HEK293T (cell line): ENCODE results near the gene GRAMD2A.

Experiments used
- CTCF ChIA-PET: fragments of 350-600 bp; formaldehyde crosslinking; extraction: SDS; loops from one replicate; lab custom pipeline; 2021; ENCODE audit warnings: antibody characterized with exemption, inconsistent platforms; lab: Yijun Ruan, JAX
- POLR2A ChIA-PET: fragments of 350-600 bp; formaldehyde crosslinking; extraction: SDS; loops from one replicate; lab custom pipeline; 2020; ENCODE audit warnings: antibody characterized with exemption, inconsistent platforms; lab: Yijun Ruan, JAX
- DNase-seq: peaks from one replicate; pipeline ENCODE4 v3.0.0; 2012; ENCODE audit warnings: mixed read lengths; ENCODE audit errors: extremely low spot score
- ARNT ChIP-seq: fragments of 450-650 bp; IDR thresholded peaks from 2 replicates; pipeline ENCODE4 v1.6.1; 2017; ENCODE audit warnings: mild to moderate bottlenecking
- BHLHE40 ChIP-seq: fragments of 450-650 bp; IDR thresholded peaks from 2 replicates; pipeline ENCODE4 v1.6.1; 2016; ENCODE audit warnings: mild to moderate bottlenecking, moderate library complexity, borderline replicate concordance
- CTBP1 ChIP-seq: fragments of 450-650 bp; IDR thresholded peaks from 2 replicates; pipeline ENCODE4 v1.6.1; 2016; ENCODE audit warnings: borderline replicate concordance
- ELF4 ChIP-seq: fragments of 450-650 bp; IDR thresholded peaks from 2 replicates; pipeline ENCODE4 v1.6.1; 2017; ENCODE audit warnings: antibody characterized with exemption
- FOXA1 ChIP-seq: fragments of 450-650 bp; IDR thresholded peaks from 2 replicates; pipeline ENCODE4 v1.6.1; 2016; ENCODE audit warnings: mild to moderate bottlenecking
- FOXK2 ChIP-seq: fragments of 450-650 bp; IDR thresholded peaks from 2 replicates; pipeline ENCODE4 v1.6.1; 2016; ENCODE audit warnings: mild to moderate bottlenecking
- FOXM1 ChIP-seq: fragments of 450-650 bp; IDR thresholded peaks from 2 replicates; pipeline ENCODE4 v1.6.1; 2017; ENCODE audit warnings: mild to moderate bottlenecking, borderline replicate concordance
- HDGF ChIP-seq: fragments of 450-650 bp; IDR thresholded peaks from 2 replicates; pipeline ENCODE4 v1.6.1; 2017; ENCODE audit warnings: antibody characterized with exemption, borderline replicate concordance
- L3MBTL2 ChIP-seq: fragments of 450-650 bp; conservative IDR thresholded peaks from 2 replicates; pipeline ENCODE4 v1.6.1; 2016; ENCODE audit warnings: mild to moderate bottlenecking
- LEF1 ChIP-seq: fragments of 450-650 bp; IDR thresholded peaks from 2 replicates; pipeline ENCODE4 v1.6.1; 2017; ENCODE audit warnings: mild to moderate bottlenecking, borderline replicate concordance
- NFRKB ChIP-seq: fragments of 450-650 bp; IDR thresholded peaks from 2 replicates; pipeline ENCODE4 v1.6.1; 2016; ENCODE audit warnings: mild to moderate bottlenecking, moderate library complexity
- PKNOX1 ChIP-seq: fragments of 450-650 bp; IDR thresholded peaks from 2 replicates; pipeline ENCODE4 v1.6.1; 2016
- SP1 ChIP-seq: fragments of 450-650 bp; IDR thresholded peaks from 2 replicates; pipeline ENCODE4 v1.6.1; 2017
- SUZ12 ChIP-seq: fragments of 450-650 bp; IDR thresholded peaks from 2 replicates; pipeline ENCODE4 v1.6.1; 2016; ENCODE audit warnings: mild to moderate bottlenecking
- TARDBP ChIP-seq: fragments of 450-650 bp; IDR thresholded peaks from 2 replicates; pipeline ENCODE4 v1.6.1; 2016
- ZNF384 ChIP-seq: fragments of 450-650 bp; IDR thresholded peaks from 2 replicates; pipeline ENCODE4 v1.6.1; 2016

The GRAMD2A gene

DNA sequence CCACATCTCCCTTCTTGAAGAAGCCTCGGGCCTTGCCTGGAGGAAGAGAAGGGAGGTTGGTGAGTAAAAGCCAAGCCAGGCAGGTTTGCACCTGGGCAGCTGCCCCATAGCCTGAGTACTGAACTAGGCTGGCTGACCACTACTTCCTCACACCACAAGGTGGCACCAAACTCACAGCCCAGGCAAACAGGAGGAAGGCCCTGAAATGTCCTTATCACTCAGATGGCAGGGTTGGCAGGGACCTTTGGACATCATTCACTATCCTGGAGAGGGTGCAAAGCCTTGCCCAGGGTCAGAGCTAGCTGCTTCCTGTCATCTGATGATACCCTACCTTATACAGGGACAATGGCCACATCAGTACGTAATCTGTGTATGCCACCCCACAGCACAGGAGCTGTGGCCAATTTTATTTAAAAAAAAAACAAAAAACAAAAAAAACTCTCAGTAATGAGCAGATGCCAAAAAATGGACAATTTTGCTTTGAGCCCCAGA, 2.2 kb upstream of the GRAMD2A start:
- TF ChIP-seq PKNOX1 (no peak), LEF1 (no peak), CTBP1 (no peak), SP1 (no peak), HDGF (peak; percentile 22; the same call in 1 of the 2 replicates)
- ChIA-PET POLR2A (interaction anchor here (4.8 kb wide), 1 partner anchor 31 kb away, joined by 30 read pairs; the partner anchor contains the start of gene PKM), CTCF (interaction anchor here (0.6 to 1.5 kb wide), 4 partner anchors 23 to 448 kb away, joined by 3 to 5 read pairs (median 3); no protein-coding TSS in a partner anchor)
- DNase-seq: peak; percentile 77

GRCh38 chr15:72199205-72199515, 1.6 kb upstream of the GRAMD2A start:
- CTCF ChIA-PET: interaction anchor here (1.2 to 1.5 kb wide), 2 partner anchors 82 to 447 kb away, joined by 3 read pairs; no protein-coding TSS in a partner anchor
- TF ChIP-seq BHLHE40 (no peak), L3MBTL2 (no peak), NFRKB (no peak), FOXA1 (no peak), FOXM1 (no peak), ARNT (no peak), ZNF384 (no peak), HDGF (no peak), CTBP1 (no peak), SP1 (no peak), TARDBP (no peak), FOXK2 (no peak), ELF4 (no peak), LEF1 (no peak)
- POLR2A ChIA-PET: interaction anchor here (4.8 kb wide), 1 partner anchor 31 kb away, joined by 30 read pairs; the partner anchor contains the start of gene PKM
- DNase-seq: no peak

GRCh38 chr15:72198356-72199204, 993 bp upstream of the GRAMD2A start:
- TF ChIP-seq L3MBTL2 (no peak), FOXK2 (no peak), LEF1 (no peak), ZNF384 (no peak), ARNT (no peak), SP1 (no peak), TARDBP (no peak), FOXM1 (no peak), PKNOX1 (no peak), NFRKB (no peak), BHLHE40 (no peak), CTBP1 (no peak), FOXA1 (no peak), HDGF (no peak), SUZ12 (no peak)
- CTCF ChIA-PET: interaction anchor here (0.6 to 1.5 kb wide), 6 partner anchors 12 to 446 kb away, joined by 3 to 4 read pairs (median 3); no protein-coding TSS in a partner anchor
- DNase-seq: no peak
- POLR2A ChIA-PET: interaction anchor here (4.8 kb wide), 1 partner anchor 32 kb away, joined by 30 read pairs; the partner anchor contains the start of gene PKM

- TF ChIP-seq ELF4 (no peak), BHLHE40 (no peak), SP1 (no peak), ZNF384 (no peak), NFRKB (no peak), FOXA1 (no peak), CTBP1 (no peak), L3MBTL2 (no peak), ARNT (no peak), TARDBP (no peak), SUZ12 (no peak), PKNOX1 (no peak), HDGF (no peak)
- POLR2A ChIA-PET: no interaction called here
- CTCF ChIA-PET: no interaction called here
- DNase-seq: no peak
Observed at GRCh38 chr15:72197041-72197459, 537 bp downstream of the GRAMD2A start.

GRCh38 chr15:72196409-72197040, 1.1 kb downstream of the GRAMD2A start:
- DNase-seq: no peak
- TF ChIP-seq FOXM1 (no peak), NFRKB (no peak), BHLHE40 (no peak), SUZ12 (no peak), PKNOX1 (no peak), FOXK2 (no peak), ELF4 (no peak), TARDBP (no peak), HDGF (no peak)
- ChIA-PET POLR2A (interaction anchor here (1.4 kb wide), 1 partner anchor 35 kb away, joined by 4 read pairs; no protein-coding TSS in a partner anchor), CTCF (no interaction called here)
